ENCODE results near the gene SAA2.

The SAA2 gene

DNA sequence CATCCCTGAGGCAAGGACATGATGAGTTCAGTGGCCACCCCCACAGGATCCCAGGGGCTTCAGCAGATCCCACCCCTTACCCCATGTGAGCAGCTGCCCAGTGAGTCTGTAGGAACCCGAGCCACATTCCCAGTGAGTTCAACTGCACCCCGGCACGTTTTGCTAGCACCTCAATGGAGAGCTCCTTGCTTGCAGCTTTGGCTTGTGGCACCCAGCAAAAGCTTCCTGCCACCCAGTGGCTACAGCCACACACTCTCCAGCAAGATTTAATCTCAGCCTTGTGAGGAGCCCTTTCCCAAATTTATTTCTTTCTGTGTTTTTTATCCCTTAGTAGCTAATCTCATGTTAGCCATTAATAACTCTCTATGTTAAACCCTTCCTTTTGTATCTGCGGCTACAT is 21.6 kb upstream of the SAA2 start:
- TF ChIP-seq EP300 (IDR thresholded peaks at IDR 0.05; ENCODE audit: borderline replicate concordance) (no peak), TAF1 (IDR thresholded peaks at IDR 0.05; ENCODE audit: low read depth) (no peak), ZBTB7A (IDR thresholded peaks at IDR 0.05; ENCODE audit: low read depth) (no peak), TEAD4 (IDR thresholded peaks at IDR 0.05) (no peak), USF1 (IDR thresholded peaks at IDR 0.05) (no peak), CREB1 (IDR thresholded peaks at IDR 0.05; ENCODE audit: low read depth) (no peak), FOXM1 (IDR thresholded peaks at IDR 0.05; ENCODE audit: borderline replicate concordance, low read depth) (no peak), EGR1 (IDR thresholded peaks at IDR 0.05) (no peak), TCF12 (IDR thresholded peaks at IDR 0.05; ENCODE audit: low read depth) (no peak), YY1 (IDR thresholded peaks at IDR 0.05; ENCODE audit: low read depth) (no peak), RAD21 (IDR thresholded peaks at IDR 0.05; ENCODE audit: low read depth) (no peak), NFIC (IDR thresholded peaks at IDR 0.05) (no peak), CEBPB (IDR thresholded peaks at IDR 0.05) (no peak)
- TF ChIP-seq, protein P1, sequence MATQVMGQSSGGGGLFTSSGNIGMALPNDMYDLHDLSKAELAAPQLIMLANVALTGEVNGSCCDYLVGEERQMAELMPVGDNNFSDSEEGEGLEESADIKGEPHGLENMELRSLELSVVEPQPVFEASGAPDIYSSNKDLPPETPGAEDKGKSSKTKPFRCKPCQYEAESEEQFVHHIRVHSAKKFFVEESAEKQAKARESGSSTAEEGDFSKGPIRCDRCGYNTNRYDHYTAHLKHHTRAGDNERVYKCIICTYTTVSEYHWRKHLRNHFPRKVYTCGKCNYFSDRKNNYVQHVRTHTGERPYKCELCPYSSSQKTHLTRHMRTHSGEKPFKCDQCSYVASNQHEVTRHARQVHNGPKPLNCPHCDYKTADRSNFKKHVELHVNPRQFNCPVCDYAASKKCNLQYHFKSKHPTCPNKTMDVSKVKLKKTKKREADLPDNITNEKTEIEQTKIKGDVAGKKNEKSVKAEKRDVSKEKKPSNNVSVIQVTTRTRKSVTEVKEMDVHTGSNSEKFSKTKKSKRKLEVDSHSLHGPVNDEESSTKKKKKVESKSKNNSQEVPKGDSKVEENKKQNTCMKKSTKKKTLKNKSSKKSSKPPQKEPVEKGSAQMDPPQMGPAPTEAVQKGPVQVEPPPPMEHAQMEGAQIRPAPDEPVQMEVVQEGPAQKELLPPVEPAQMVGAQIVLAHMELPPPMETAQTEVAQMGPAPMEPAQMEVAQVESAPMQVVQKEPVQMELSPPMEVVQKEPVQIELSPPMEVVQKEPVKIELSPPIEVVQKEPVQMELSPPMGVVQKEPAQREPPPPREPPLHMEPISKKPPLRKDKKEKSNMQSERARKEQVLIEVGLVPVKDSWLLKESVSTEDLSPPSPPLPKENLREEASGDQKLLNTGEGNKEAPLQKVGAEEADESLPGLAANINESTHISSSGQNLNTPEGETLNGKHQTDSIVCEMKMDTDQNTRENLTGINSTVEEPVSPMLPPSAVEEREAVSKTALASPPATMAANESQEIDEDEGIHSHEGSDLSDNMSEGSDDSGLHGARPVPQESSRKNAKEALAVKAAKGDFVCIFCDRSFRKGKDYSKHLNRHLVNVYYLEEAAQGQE (IDR thresholded peaks at IDR 0.05; ENCODE audit: low read depth) = no peak
- TF ChIP-seq, protein P2, sequence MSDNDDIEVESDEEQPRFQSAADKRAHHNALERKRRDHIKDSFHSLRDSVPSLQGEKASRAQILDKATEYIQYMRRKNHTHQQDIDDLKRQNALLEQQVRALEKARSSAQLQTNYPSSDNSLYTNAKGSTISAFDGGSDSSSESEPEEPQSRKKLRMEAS (IDR thresholded peaks at IDR 0.05) = no peak

- TF ChIP-seq CEBPB (IDR thresholded peaks at IDR 0.05) = 0 out of 2 replicates have a peak, but pooled peaks have one; percentile 20
Observed at GRCh38 chr11:18267335-18268133, 19.1 kb upstream of the SAA2 start.

- TF ChIP-seq USF1 (IDR thresholded peaks at IDR 0.05) (no peak), TCF12 (IDR thresholded peaks at IDR 0.05; ENCODE audit: low read depth) (no peak), RAD21 (IDR thresholded peaks at IDR 0.05; ENCODE audit: low read depth) (no peak), CREB1 (IDR thresholded peaks at IDR 0.05; ENCODE audit: low read depth) (no peak), EP300 (IDR thresholded peaks at IDR 0.05; ENCODE audit: borderline replicate concordance) (no peak), TAF1 (IDR thresholded peaks at IDR 0.05; ENCODE audit: low read depth) (no peak), CEBPB (IDR thresholded peaks at IDR 0.05) (no peak), NFIC (IDR thresholded peaks at IDR 0.05) (no peak), TEAD4 (IDR thresholded peaks at IDR 0.05) (no peak), ZBTB7A (IDR thresholded peaks at IDR 0.05; ENCODE audit: low read depth) (no peak), EGR1 (IDR thresholded peaks at IDR 0.05) (no peak)
- TF ChIP-seq, protein P1 (IDR thresholded peaks at IDR 0.05; ENCODE audit: low read depth) = no peak
- TF ChIP-seq, protein P2 (IDR thresholded peaks at IDR 0.05) = no peak
Observed at GRCh38 chr11:18265949-18266348, 17.5 kb upstream of the SAA2 start, which contains the start of gene SAA1. Gene SAA1, plus strand, starts transcription at chr11:18266264. Its CDS starts 624 bp downstream, at chr11:18266888.

DNA sequence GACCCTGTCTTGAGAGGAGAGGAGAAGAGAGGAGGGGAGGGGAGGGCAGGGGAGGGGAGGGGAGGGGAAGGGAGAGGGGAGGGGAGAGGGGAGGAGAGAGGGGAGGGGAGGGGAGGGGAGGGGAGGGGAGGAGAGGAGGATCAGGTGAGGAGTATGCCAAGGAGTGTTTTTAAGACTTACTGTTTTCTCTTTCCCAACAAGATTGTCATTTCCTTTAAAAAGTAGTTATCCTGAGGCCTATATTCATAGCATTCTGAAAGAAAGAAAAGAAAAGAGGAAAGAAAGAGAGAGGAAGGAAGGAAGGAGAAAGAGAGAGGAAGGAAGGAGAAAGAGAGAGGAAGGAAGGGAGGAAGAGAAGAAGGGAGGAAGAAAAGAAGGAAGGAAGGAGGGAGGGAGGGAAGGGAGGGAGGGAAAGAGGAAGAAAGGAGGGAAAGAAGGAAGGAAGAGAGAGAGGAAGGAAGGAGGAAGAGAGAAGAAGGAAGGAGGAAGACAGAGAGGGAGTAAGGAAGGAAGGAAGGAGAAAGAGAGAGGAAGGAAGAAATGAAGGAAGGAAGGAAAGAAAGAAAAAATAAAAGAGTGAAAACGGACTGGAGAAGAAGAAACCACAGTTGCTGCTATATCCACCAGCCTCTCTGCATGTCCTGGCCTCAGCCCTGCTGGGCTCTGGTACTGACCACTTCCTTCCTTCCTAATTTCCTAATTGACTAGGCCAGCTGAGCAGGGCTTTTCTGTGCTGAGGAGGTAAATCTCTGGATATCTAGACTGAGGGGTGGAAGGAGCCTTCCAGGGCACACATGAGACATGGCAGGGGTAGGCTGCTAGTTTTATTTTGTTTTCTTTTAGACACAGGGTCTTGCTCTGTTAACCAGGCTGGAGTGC is 16.4 kb upstream of the SAA2 start:
- TF ChIP-seq CREB1 (IDR thresholded peaks at IDR 0.05; ENCODE audit: low read depth) (no peak), FOXM1 (IDR thresholded peaks at IDR 0.05; ENCODE audit: borderline replicate concordance, low read depth) (no peak), EP300 (IDR thresholded peaks at IDR 0.05; ENCODE audit: borderline replicate concordance) (no peak), NFIC (IDR thresholded peaks at IDR 0.05) (no peak), EGR1 (IDR thresholded peaks at IDR 0.05) (no peak), TEAD4 (IDR thresholded peaks at IDR 0.05) (no peak), TAF1 (IDR thresholded peaks at IDR 0.05; ENCODE audit: low read depth) (no peak), CEBPB (IDR thresholded peaks at IDR 0.05) (no peak), RAD21 (IDR thresholded peaks at IDR 0.05; ENCODE audit: low read depth) (no peak), ZBTB7A (IDR thresholded peaks at IDR 0.05; ENCODE audit: low read depth) (no peak), YY1 (IDR thresholded peaks at IDR 0.05; ENCODE audit: low read depth) (no peak), TCF12 (IDR thresholded peaks at IDR 0.05; ENCODE audit: low read depth) (no peak), USF1 (IDR thresholded peaks at IDR 0.05) (no peak)
- TF ChIP-seq, protein P2 (IDR thresholded peaks at IDR 0.05) = no peak
- TF ChIP-seq, protein P1 (IDR thresholded peaks at IDR 0.05; ENCODE audit: low read depth) = no peak
